Measurements from ENCODE around the gene PLCL1.

PLCL1 gene

DNA sequence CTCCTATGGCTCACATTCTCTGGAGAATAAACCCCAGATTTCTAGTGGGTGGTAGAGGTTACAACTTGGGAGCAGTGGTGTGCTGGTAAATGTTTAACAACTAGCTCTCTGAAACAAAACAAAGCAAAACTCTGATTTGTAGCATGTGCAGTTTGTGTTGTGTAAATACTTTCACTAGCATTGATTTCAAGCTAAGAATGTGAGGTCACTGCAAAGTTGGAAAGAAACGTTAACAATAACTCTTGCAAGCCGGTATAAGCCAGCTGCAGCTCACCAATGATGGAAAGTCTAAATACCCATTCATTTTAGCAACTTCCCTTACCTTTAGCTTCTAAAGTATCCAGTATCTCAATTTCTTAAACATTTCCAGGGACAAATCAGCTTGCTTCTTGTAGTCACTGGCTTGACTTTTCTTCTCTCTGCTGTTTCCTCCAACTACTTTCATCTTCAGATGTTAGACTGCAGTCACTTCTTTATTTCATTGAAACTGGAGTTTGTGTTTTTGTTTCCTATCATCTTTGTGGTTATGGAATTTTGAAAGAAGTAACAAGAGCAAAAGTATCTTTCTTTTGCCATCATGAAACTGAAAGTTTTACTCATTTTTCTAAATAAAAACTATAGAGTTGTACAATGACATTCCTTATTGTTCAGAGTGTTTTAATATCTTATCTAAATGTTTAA, 140.2 kb downstream of the PLCL1 start:
- in situ Hi-C loops (cut with MboI; ENCODE audit: low sequenced_read_pairs), result no loop called here

DNA sequence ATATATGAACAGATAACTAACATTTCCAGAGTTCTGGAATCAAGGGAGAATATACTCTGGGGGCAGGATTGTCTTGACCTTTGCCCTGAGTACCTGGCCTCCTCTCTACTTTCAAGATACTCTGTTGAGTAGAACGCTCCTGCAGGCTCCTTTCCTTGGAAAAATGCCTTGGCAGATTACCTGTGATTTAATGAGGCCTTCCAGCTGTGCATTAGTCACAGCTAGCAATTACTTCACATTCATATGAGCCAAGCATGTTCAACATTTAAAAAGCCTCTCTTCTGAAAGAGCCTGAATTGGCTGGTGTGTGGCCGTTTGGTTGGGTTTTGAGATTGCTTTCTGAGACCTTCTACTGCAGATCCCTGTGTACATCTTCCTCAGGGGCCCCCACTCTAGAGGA, 142.2 kb downstream of the PLCL1 start:
- in situ Hi-C loops (cut with MboI; ENCODE audit: low sequenced_read_pairs), result no loop called here

DNA sequence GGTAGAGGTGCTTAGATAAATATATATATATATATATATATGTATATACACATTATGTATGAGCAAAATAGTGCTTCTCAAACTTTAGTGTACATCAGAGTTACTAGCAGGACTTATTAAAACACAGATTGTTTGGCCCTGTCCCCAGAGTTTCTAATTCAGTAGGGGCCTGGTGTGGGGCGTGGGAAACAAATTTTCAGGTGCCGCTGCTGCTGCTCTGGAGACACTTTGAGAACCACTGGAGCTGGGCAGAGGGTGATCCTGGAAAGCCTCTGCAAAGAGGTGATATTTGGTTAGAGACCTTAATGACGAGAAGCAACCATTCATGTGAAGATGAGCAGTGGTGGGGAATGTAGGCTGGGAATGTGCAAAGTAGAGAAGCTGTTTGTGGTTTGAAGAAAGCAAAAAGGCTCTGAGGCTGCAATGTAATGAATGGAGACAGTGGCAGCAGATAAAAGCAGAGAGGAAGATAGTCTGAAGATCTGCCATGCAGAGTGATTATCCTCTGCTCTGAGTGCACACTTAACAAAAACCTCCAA, 142.9 kb downstream of the PLCL1 start:
- in situ Hi-C loops (cut with MboI; ENCODE audit: low sequenced_read_pairs), result no loop called here

DNA sequence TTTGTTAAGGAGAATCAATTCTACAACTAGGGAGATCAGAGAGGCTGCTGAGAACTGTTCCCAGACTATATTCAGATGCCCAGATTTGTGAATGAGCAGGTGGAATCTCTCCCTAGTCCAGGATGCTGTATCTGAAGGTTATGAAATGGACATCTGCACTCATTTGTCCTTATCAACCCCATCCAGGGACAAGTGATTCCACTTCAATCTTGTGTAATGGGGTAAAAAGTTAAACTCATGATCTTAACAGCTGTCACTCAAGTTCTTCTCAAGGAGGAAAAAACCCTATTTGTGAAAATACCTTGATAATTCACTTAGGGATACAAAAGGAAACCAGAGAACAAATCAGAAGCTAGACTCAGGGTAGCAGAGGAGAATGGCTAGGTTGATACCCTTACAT, 144.8 kb downstream of the PLCL1 start:
- in situ Hi-C loops (cut with MboI; ENCODE audit: low sequenced_read_pairs), result no loop called here

DNA sequence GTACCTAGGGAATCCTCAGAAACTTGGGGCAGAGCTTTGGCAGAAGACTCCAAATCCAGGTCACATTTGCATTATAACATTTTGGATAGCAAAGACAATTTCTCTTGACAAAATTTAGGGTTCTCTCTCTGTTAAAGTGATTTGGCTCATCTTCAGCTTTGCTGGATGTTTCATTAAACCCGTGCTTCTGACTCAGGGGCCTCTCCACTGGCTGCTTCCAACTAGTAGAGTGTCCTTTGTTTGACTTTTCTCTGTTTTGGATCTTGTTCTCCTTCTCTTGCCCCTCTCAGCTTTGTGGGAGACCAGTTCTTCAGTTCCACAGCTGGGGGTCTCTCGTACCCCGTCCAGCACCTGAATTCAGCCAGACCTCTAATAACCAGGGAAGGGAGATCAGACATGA, 145.6 kb downstream of the PLCL1 start:
- in situ Hi-C loops (cut with MboI; ENCODE audit: low sequenced_read_pairs), result no loop called here

GRCh38 chr2:197950724-197951123, 146.3 kb downstream of the PLCL1 start:
- in situ Hi-C loops (cut with MboI; ENCODE audit: low sequenced_read_pairs), result no loop called here

GRCh38 chr2:197952540-197953202, 148.3 kb downstream of the PLCL1 start:
- in situ Hi-C loops (cut with MboI; ENCODE audit: low sequenced_read_pairs), result no loop called here

DNA sequence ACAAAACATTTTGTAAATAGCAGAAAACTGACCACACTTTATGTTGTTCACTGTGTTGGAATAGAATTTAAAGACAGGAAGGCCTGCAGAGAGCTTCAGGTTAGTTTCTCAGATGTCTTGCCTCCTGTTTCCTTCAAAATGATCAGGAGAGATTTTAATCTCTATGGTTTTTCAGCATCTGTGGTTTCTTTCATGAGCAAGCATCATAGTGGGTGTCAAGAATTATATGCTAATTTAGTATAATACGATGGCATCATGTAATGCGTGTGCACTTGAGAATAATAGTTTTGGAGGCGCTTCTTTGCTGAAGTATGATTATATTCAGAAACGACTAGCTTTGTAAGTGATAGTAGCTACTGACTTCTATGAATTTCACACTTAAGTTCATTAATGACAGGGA, 149.9 kb downstream of the PLCL1 start:
- in situ Hi-C loops (cut with MboI; ENCODE audit: low sequenced_read_pairs), result no loop called here

GRCh38 chr2:197958592-197959150, 154.3 kb downstream of the PLCL1 start:
- in situ Hi-C loops (cut with MboI; ENCODE audit: low sequenced_read_pairs), result no loop called here

GRCh38 chr2:197959383-197959782, 155.0 kb downstream of the PLCL1 start:
- in situ Hi-C loops (cut with MboI; ENCODE audit: low sequenced_read_pairs), result no loop called here

DNA sequence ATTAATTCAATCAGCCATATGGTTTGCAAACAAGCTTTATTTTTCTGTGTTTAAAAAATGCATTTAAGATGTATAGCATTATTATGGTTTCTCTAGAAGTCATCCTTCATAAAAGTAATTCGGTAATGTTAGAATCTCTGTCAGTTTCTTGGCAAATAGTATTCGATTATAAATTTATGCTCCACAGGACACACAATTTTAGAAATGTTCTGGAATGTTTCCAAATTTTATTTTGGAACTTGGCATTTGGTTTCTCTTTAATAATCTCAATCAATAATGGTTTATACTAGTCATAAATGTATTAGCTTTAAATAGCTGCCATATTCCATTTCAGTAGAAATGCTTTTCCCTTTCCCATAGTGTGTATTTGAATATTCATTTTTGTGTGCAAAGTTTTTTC, 156.4 kb downstream of the PLCL1 start:
- in situ Hi-C loops (cut with MboI; ENCODE audit: low sequenced_read_pairs), result no loop called here

DNA sequence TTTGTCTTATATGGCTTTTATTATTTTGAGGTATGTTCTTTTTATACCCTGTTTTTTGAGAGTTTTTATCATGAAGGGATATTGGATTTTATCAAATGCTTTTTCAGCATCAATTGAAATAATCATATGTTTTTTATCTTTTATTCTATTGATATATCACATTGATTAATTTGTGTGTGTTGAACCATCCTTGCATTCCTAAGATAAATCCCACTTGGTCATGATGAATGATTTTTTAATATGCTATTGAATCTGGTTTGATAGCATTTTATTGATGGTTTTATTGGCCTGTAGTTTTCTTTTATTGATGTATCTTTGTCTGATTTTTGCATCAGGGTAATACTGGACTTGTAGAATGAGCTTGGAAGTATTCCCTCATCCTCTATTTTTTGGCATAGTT, 160.3 kb downstream of the PLCL1 start:
- in situ Hi-C loops (cut with MboI; ENCODE audit: low sequenced_read_pairs), result no loop called here

DNA sequence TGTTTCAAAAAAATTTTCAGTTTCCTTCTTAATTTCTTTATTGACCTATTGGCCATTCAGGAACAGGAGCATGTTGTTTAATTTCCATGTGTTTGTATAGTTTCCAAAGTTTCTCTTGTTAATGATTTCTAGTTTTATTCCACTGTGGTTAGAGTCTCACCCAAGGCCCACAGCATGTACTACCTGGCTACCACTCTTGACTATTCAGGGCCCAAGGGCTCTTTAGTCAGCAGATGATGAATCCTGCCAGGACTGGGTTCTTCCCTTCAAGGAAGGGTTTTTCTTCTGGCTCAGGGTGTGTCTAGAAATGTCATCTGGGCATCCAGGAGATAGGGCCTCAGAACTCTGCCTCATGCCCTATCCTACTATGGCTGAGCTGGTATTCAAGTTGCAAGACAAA, 161.4 kb downstream of the PLCL1 start:
- in situ Hi-C loops (cut with MboI; ENCODE audit: low sequenced_read_pairs), result no loop called here

GRCh38 chr2:197969391-197969893, 165.0 kb downstream of the PLCL1 start:
- in situ Hi-C loops (cut with MboI; ENCODE audit: low sequenced_read_pairs), result no loop called here

- in situ Hi-C loops (cut with MboI; ENCODE audit: low sequenced_read_pairs), result no loop called here
Measured at GRCh38 chr2:197972061-197972460, 167.7 kb downstream of the PLCL1 start.

GRCh38 chr2:197972587-197972986, 168.2 kb downstream of the PLCL1 start:
- in situ Hi-C loops (cut with MboI; ENCODE audit: low sequenced_read_pairs), result no loop called here

- in situ Hi-C loops (cut with MboI; ENCODE audit: low sequenced_read_pairs), result no loop called here
Measured at GRCh38 chr2:197973772-197974171, 169.4 kb downstream of the PLCL1 start.

- in situ Hi-C loops (cut with MboI; ENCODE audit: low sequenced_read_pairs), result no loop called here
Measured at GRCh38 chr2:197975931-197976519, 171.6 kb downstream of the PLCL1 start.

- in situ Hi-C loops (cut with MboI; ENCODE audit: low sequenced_read_pairs), result no loop called here
Measured at GRCh38 chr2:197978971-197979370, 174.6 kb downstream of the PLCL1 start.

- in situ Hi-C loops (cut with MboI; ENCODE audit: low sequenced_read_pairs), result no loop called here
Measured at GRCh38 chr2:197982565-197982964, 178.2 kb downstream of the PLCL1 start.

- in situ Hi-C loops (cut with MboI; ENCODE audit: low sequenced_read_pairs), result no loop called here
Measured at GRCh38 chr2:197985029-197985638, 180.7 kb downstream of the PLCL1 start.
